ENCODE measurements around the gene ARHGEF11. TPM values are rescaled to one million over a fixed set of nuclear protein-coding genes. Genes with fewer than 3 reads are reported as not detected.

Gene ARHGEF11
- total RNA-seq, 1 experiment from 2014 or later = 41.1 TPM

- no peaks in the 10 kb centered on the region for H3K4me1 ChIP-seq (ENCODE audit: insufficient read depth, low read length)
- Mint-ChIP-seq H3K27ac (0 out of 7 replicates have a peak overlapping the region, but pooled peaks of 1 of the 3 experiments have one; percentile 70), H3K9me3 (no peaks in the 10 kb centered on the region), H3K4me1 (peaks cover 3 to 4% of the 10 kb centered on the region in 2 experiments; a peak in 3 of 4 replicates), H3K36me3 (ENCODE audit: insufficient read depth in 1 of 3, low read depth in 3 of 3) (peaks cover 51 to 88% (median 81%) of the 10 kb centered on the region in 3 experiments), H3K27me3 (ENCODE audit: low read depth) (no peaks in the 10 kb centered on the region), H3K4me3 (no peak overlapping the region)
- no peak overlapping the region for H3K14ac ChIP-seq (ENCODE audit: insufficient read depth, low read length)
- no peak for DNase-seq
- no peak overlapping the region for H2BK5ac ChIP-seq (ENCODE audit: insufficient read length, low read length)
- H3K27ac ChIP-seq (ENCODE audit: insufficient read length, low read depth, low read length) = no peak overlapping the region
- no peak overlapping the region for H2BK20ac ChIP-seq (ENCODE audit: low read depth, low read length, poor library complexity, severe bottlenecking)
- TF ChIP-seq, protein P1, sequence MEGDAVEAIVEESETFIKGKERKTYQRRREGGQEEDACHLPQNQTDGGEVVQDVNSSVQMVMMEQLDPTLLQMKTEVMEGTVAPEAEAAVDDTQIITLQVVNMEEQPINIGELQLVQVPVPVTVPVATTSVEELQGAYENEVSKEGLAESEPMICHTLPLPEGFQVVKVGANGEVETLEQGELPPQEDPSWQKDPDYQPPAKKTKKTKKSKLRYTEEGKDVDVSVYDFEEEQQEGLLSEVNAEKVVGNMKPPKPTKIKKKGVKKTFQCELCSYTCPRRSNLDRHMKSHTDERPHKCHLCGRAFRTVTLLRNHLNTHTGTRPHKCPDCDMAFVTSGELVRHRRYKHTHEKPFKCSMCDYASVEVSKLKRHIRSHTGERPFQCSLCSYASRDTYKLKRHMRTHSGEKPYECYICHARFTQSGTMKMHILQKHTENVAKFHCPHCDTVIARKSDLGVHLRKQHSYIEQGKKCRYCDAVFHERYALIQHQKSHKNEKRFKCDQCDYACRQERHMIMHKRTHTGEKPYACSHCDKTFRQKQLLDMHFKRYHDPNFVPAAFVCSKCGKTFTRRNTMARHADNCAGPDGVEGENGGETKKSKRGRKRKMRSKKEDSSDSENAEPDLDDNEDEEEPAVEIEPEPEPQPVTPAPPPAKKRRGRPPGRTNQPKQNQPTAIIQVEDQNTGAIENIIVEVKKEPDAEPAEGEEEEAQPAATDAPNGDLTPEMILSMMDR (conservative IDR thresholded peaks at IDR 0.05) = no peak
- H4K5ac ChIP-seq (ENCODE audit: insufficient read length, low read depth, low read length) = no peak overlapping the region
- H3K4me2 ChIP-seq (ENCODE audit: insufficient read depth, insufficient read length, low read length) = no peak overlapping the region
- no peaks in the 10 kb centered on the region for H3K27me3 ChIP-seq (ENCODE audit: insufficient read depth, low read length)
- H4K20me1 ChIP-seq (ENCODE audit: control insufficient read depth, insufficient read depth, insufficient read length) = no peaks in the 10 kb centered on the region
- no peak overlapping the region for H3K18ac ChIP-seq (ENCODE audit: insufficient read length, low read depth, low read length)
- no peaks in the 10 kb centered on the region for H3K23me2 ChIP-seq (ENCODE audit: insufficient read length, low read depth, low read length, poor library complexity, severe bottlenecking)
- no peak overlapping the region for H2AFZ ChIP-seq (ENCODE audit: low read length)
- H4K8ac ChIP-seq (replicated peaks; ENCODE audit: insufficient read length, low read depth, low read length) = no peak overlapping the region
- no peak overlapping the region for H3T11ph ChIP-seq (ENCODE audit: low read length)
- no peak overlapping the region for H2BK120ac ChIP-seq (ENCODE audit: low read depth, low read length, poor library complexity, severe bottlenecking)
- H2AK5ac ChIP-seq (ENCODE audit: insufficient read length, low read length) = no peak overlapping the region
- no peak overlapping the region for H3K23ac ChIP-seq (ENCODE audit: insufficient read length, low read depth, low read length)
- no peaks in the 10 kb centered on the region for H3K79me2 ChIP-seq (ENCODE audit: insufficient read depth, low read length)
- H2BK12ac ChIP-seq (ENCODE audit: insufficient read length, low read depth, low read length) = no peak overlapping the region
- H3K9ac ChIP-seq (ENCODE audit: extremely low read depth, insufficient read length, low read length) = no peak overlapping the region
- no peak overlapping the region for H2BK15ac ChIP-seq (ENCODE audit: low read depth, low read length)
- WGBS (ENCODE audit: extremely low coverage, insufficient read length, low lambda C conversion rate) = no CpG with 5 or more reads among the region's 5 CpGs
- H3K4ac ChIP-seq (ENCODE audit: low read depth, low read length) = no peak overlapping the region
- no peak overlapping the region for H4K91ac ChIP-seq (ENCODE audit: insufficient read length, low read depth, low read length)
- H3K9me3 ChIP-seq (ENCODE audit: control insufficient read depth, low read depth, low read length) = no peaks in the 10 kb centered on the region
- H3K79me1 ChIP-seq (ENCODE audit: insufficient read depth, low read depth, low read length, poor library complexity, severe bottlenecking) = no peaks in the 10 kb centered on the region
- H3K56ac ChIP-seq (ENCODE audit: insufficient read length, low read depth, low read length) = no peak overlapping the region
Observed at GRCh38 chr1:156949127-156949526, 96.4 kb downstream of the ARHGEF11 start.

Measured in H9 (cell line).